ENCODE results near the gene LCE4A. TPM values are rescaled to one million over a fixed set of nuclear protein-coding genes. Genes with fewer than 3 reads are reported as not detected.

Gene LCE4A
- total and polyA plus RNA-seq, 2 donors = not detected

DNA sequence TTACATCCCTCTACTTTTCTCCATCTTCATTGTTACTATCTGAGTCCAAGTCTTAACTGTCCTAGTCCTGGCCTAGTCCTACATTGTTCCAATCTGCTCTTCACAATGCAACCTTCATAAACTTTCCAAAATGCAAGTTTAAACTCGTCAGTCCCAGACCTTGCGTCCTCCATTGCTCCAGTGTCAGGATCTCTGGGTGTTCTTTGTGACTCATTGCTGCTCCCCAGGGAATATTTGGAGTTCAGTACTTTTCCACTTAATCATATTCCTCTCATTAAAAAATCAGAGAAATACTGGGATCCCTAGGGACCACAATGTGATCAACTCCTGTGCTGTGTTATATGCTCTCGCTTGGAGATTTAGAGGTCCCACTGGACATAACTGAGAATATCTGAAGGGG lies 31.9 kb downstream of the LCE4A start:
- 87% methylated on average over 3 of the region's 3 CpGs for WGBS
- H3K4me1 ChIP-seq (ENCODE audit: control insufficient read depth in 2 of 2, insufficient read depth in 2 of 2, low read length in 2 of 2) = no peaks in the 10 kb centered on the region
- no peak overlapping the region for H3K27ac ChIP-seq (ENCODE audit: low read depth in 1 of 2, low read length in 1 of 2)
- H3K36me3 ChIP-seq (ENCODE audit: control insufficient read depth in 2 of 2, insufficient read depth in 2 of 2, low read length in 1 of 2) = no peaks in the 10 kb centered on the region
- no peak for DNase-seq (ENCODE audit: low read depth in 6 of 9, low spot score in 9 of 9)
- no peak overlapping the region for H3K4me3 ChIP-seq (ENCODE audit: low read length in 2 of 2)
- H3K27me3 ChIP-seq (ENCODE audit: control insufficient read depth in 2 of 2, insufficient read depth in 1 of 2, low read length in 1 of 2) = no peaks in the 10 kb centered on the region
- no peaks in the 10 kb centered on the region for H3K9me3 ChIP-seq (ENCODE audit: control insufficient read depth in 2 of 2, insufficient read depth in 1 of 2, low read length in 1 of 2)

DNA sequence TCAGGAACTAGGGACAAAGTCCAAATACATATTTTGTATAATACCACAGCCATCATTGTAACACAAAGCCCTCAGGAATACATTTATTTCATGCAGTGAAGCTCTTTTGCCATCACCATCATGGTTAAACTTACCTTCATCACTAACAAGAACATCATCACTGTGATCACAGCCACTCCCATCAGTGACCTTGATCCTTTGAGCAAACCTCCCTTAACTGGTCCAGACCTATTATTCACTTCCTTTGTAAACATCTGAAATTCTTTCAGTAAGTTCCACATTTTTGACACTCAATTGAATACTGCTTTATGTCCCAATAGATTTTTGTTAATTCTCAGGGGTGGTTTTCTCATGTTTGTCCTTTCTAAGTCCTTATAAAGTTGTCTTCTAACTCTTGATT lies 33.7 kb downstream of the LCE4A start:
- H3K4me3 ChIP-seq (ENCODE audit: low read length in 2 of 2) = no peak overlapping the region
- H3K9me3 ChIP-seq (ENCODE audit: control insufficient read depth in 2 of 2, insufficient read depth in 1 of 2, low read length in 1 of 2) = no peaks in the 10 kb centered on the region
- peaks cover 0 to 2% of the 10 kb centered on the region in 2 donors for H3K27me3 ChIP-seq (ENCODE audit: control insufficient read depth in 2 of 2, insufficient read depth in 1 of 2, low read length in 1 of 2)
- H3K4me1 ChIP-seq (ENCODE audit: control insufficient read depth in 2 of 2, insufficient read depth in 2 of 2, low read length in 2 of 2) = no peaks in the 10 kb centered on the region
- no peak for DNase-seq (ENCODE audit: low read depth in 6 of 9, low spot score in 9 of 9)
- H3K27ac ChIP-seq (ENCODE audit: low read depth in 1 of 2, low read length in 1 of 2) = no peak overlapping the region
- H3K36me3 ChIP-seq (ENCODE audit: control insufficient read depth in 2 of 2, insufficient read depth in 2 of 2, low read length in 1 of 2) = no peaks in the 10 kb centered on the region

DNA sequence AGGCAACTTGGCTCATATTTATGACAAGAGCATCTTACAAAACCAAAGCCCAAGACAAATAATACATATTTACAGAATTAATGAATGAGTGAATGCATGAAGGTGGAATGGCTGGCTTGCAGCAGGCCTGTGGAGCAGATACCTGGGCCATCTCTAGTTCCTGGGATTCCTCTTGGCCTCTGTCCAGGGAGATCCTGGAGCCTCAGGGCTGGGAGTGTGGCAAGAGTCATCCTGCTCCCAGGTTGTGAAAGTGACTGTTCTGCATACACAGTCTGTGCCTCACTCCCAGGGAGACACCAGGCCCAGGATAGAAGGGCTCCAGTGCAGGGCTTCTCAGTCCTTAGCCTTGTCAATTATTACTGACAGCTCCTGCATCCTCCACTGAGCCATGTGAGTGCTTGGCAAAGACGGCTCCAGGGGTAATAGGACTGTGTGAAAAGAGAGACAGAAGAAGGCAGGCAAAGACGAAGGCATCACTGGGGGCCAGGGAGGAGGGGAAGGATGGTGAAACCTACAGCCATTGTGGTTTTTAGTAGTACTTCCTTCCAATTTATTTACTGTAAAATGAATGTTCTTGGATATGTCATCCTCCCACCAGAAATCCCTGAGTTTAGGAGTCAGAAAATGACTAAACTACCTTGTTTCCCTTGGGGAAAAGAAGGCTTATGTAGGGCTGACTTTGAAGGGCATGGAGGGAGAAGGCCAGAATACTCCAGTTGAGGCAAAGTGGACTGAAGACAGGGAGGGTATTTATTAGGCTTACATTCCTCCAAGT lies 35.6 kb downstream of the LCE4A start:
- H3K9me3 ChIP-seq (ENCODE audit: control insufficient read depth in 2 of 2, insufficient read depth in 1 of 2, low read length in 1 of 2) = no peaks in the 10 kb centered on the region
- no peaks in the 10 kb centered on the region for H3K4me1 ChIP-seq (ENCODE audit: control insufficient read depth in 2 of 2, insufficient read depth in 2 of 2, low read length in 2 of 2)
- no peak overlapping the region for H3K27ac ChIP-seq (ENCODE audit: low read depth in 1 of 2, low read length in 1 of 2)
- DNase-seq (ENCODE audit: low read depth in 6 of 9, low spot score in 9 of 9) = no peak
- peaks cover 0 to 2% of the 10 kb centered on the region in 2 donors for H3K27me3 ChIP-seq (ENCODE audit: control insufficient read depth in 2 of 2, insufficient read depth in 1 of 2, low read length in 1 of 2)
- no peaks in the 10 kb centered on the region for H3K36me3 ChIP-seq (ENCODE audit: control insufficient read depth in 2 of 2, insufficient read depth in 2 of 2, low read length in 1 of 2)
- WGBS = 76% methylated on average over 2 of the region's 2 CpGs
- H3K4me3 ChIP-seq (ENCODE audit: low read length in 2 of 2) = no peak overlapping the region

DNA sequence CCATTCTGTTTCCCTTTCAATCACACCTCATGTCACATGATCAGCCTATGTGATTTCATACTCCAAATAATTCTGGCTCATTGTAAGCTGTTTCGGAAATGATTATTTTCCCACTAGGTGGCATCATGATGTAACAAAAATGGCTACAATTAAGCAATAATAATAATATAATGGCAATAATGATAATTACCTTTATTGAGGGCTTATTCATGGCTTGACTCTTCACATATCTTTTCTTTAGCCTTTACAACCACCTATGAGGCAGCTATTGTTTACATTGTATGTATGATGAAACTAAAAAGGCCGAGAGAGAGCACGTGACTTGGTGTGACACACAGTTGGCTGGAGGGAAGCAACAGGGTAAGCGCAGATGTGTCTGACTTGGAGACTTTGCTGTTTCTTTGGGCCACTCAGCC lies 37.3 kb downstream of the LCE4A start:
- DNase-seq (ENCODE audit: low read depth in 6 of 9, low spot score in 9 of 9) = no peak
- WGBS = 85% methylated on average over 4 of the region's 4 CpGs
- Histone ChIP-seq H3K4me1 (ENCODE audit: control insufficient read depth in 2 of 2, insufficient read depth in 2 of 2, low read length in 2 of 2) (no peaks in the 10 kb centered on the region), H3K27me3 (ENCODE audit: control insufficient read depth in 2 of 2, insufficient read depth in 1 of 2, low read length in 1 of 2) (peaks cover 0 to 2% of the 10 kb centered on the region in 2 donors), H3K9me3 (ENCODE audit: control insufficient read depth in 2 of 2, insufficient read depth in 1 of 2, low read length in 1 of 2) (no peaks in the 10 kb centered on the region), H3K36me3 (ENCODE audit: control insufficient read depth in 2 of 2, insufficient read depth in 2 of 2, low read length in 1 of 2) (no peaks in the 10 kb centered on the region), H3K4me3 (ENCODE audit: low read length in 2 of 2) (no peak overlapping the region), H3K27ac (ENCODE audit: low read depth in 1 of 2, low read length in 1 of 2) (no peak overlapping the region)

DNA sequence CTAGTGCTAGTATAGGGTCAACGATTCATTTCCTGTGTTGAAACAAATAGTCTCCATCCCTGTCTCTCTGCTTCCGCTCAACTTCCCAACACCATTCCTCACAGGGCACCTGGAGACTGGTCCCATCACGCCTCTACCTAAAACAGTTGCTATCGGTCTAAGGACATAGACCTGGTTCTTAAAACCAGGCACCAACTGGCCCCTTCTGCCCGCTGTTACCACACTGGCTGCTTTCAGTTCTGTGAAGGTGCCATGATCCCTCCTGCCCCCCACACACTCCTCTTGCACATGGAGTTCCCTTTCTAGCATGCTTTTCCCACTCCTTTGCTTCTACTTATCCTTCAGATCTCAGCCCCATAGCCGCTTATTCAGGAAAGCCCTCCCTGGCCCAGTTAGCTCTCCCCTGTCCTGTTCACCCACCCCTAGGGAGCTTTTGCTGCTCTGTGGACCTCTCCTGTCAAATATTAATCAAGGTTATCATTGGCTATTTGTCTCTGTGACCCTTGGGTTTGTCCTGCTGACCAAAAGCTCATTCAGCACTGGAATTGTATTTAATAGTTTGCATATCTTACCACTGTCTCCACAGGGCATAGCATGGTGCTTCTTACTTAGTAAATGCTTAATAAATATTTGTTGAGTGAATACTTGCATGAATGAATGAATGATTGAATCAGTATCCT lies 37.9 kb downstream of the LCE4A start:
- Histone ChIP-seq H3K9me3 (ENCODE audit: control insufficient read depth in 2 of 2, insufficient read depth in 1 of 2, low read length in 1 of 2) (no peaks in the 10 kb centered on the region), H3K36me3 (ENCODE audit: control insufficient read depth in 2 of 2, insufficient read depth in 2 of 2, low read length in 1 of 2) (no peaks in the 10 kb centered on the region), H3K4me3 (ENCODE audit: low read length in 2 of 2) (no peak overlapping the region), H3K4me1 (ENCODE audit: control insufficient read depth in 2 of 2, insufficient read depth in 2 of 2, low read length in 2 of 2) (no peaks in the 10 kb centered on the region), H3K27ac (ENCODE audit: low read depth in 1 of 2, low read length in 1 of 2) (no peak overlapping the region), H3K27me3 (ENCODE audit: control insufficient read depth in 2 of 2, insufficient read depth in 1 of 2, low read length in 1 of 2) (peaks cover 0 to 2% of the 10 kb centered on the region in 2 donors)
- WGBS = 88% methylated on average over 6 of the region's 6 CpGs
- no peak for DNase-seq (ENCODE audit: low read depth in 6 of 9, low spot score in 9 of 9)

DNA sequence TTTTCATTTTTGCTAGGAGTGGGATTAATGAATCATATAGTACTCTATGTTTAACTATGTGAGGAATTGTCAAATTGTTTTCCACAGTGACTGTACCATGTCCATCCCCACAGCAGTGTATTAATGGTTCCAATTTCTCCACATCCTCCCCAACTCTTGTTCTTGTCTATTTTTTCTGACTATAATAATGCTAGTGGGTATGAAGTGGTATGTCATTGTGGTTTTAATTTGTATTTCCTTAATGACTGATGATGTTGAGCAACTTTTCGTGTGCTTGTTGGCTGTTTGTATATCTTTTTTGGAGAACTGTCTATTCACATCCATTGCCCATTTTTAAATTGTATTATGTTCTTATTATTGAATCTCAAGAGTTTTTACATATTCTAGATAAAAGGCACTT lies 39.9 kb downstream of the LCE4A start:
- H3K27me3 ChIP-seq (ENCODE audit: control insufficient read depth in 2 of 2, insufficient read depth in 1 of 2, low read length in 1 of 2) = peaks cover 0 to 2% of the 10 kb centered on the region in 2 donors
- no peaks in the 10 kb centered on the region for H3K4me1 ChIP-seq (ENCODE audit: control insufficient read depth in 2 of 2, insufficient read depth in 2 of 2, low read length in 2 of 2)
- WGBS = 14% methylated on average over 1 of the region's 1 CpG
- H3K4me3 ChIP-seq (ENCODE audit: low read length in 2 of 2) = no peak overlapping the region
- H3K27ac ChIP-seq (ENCODE audit: low read depth in 1 of 2, low read length in 1 of 2) = no peak overlapping the region
- DNase-seq (ENCODE audit: low read depth in 6 of 9, low spot score in 9 of 9) = no peak
- no peaks in the 10 kb centered on the region for H3K9me3 ChIP-seq (ENCODE audit: control insufficient read depth in 2 of 2, insufficient read depth in 1 of 2, low read length in 1 of 2)
- no peaks in the 10 kb centered on the region for H3K36me3 ChIP-seq (ENCODE audit: control insufficient read depth in 2 of 2, insufficient read depth in 2 of 2, low read length in 1 of 2)

DNA sequence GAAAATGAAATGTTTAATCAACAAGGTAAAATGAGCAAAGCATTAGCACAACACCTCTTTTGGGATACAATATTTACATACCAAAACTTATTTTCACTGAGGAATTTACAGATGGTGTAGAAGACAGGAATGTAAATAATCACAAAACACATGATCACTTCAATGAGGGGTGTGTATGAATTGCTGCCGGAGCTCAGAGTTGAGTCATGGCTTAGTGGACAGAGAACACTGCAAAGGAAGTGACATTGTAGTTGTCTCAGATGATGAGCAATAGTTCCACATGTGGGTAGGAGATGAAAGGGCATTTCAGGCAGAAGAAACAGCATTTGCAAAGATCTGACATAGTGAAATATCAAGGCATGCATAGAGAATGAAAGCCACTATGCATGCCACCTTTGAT lies 44.3 kb downstream of the LCE4A start:
- no peak overlapping the region for H3K27ac ChIP-seq (ENCODE audit: low read depth in 1 of 2, low read length in 1 of 2)
- H3K4me1 ChIP-seq (ENCODE audit: control insufficient read depth in 2 of 2, insufficient read depth in 2 of 2, low read length in 2 of 2) = no peaks in the 10 kb centered on the region
- no peak for DNase-seq (ENCODE audit: low read depth in 6 of 9, low spot score in 9 of 9)
- no peaks in the 10 kb centered on the region for H3K36me3 ChIP-seq (ENCODE audit: control insufficient read depth in 2 of 2, insufficient read depth in 2 of 2, low read length in 1 of 2)
- no peaks in the 10 kb centered on the region for H3K27me3 ChIP-seq (ENCODE audit: control insufficient read depth in 2 of 2, insufficient read depth in 1 of 2, low read length in 1 of 2)
- no peaks in the 10 kb centered on the region for H3K9me3 ChIP-seq (ENCODE audit: control insufficient read depth in 2 of 2, insufficient read depth in 1 of 2, low read length in 1 of 2)
- no peak overlapping the region for H3K4me3 ChIP-seq (ENCODE audit: low read length in 2 of 2)
- WGBS = 78% methylated on average over 1 of the region's 1 CpG

DNA sequence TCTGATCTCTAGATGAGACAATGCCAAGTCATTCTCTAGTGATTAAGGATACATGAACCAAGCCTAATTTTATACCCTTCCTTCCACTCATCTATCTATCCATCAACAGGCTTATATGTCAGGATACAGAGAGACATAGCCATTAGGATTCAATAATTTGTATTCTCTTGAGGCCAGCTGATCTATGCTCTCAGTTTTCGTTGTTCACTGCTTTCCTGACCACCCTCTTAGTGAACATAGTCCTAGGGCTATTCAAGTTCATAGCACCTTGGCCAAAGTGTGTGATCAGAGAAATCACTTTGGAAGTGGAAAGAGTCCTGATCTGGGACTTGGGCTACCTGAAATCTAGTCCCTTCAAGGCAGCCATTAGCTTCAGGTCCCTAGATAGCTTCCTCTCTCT lies 45.6 kb downstream of the LCE4A start:
- no peaks in the 10 kb centered on the region for H3K36me3 ChIP-seq (ENCODE audit: control insufficient read depth in 2 of 2, insufficient read depth in 2 of 2, low read length in 1 of 2)
- WGBS = 40% methylated on average over 1 of the region's 1 CpG
- no peaks in the 10 kb centered on the region for H3K27me3 ChIP-seq (ENCODE audit: control insufficient read depth in 2 of 2, insufficient read depth in 1 of 2, low read length in 1 of 2)
- H3K27ac ChIP-seq (ENCODE audit: low read depth in 1 of 2, low read length in 1 of 2) = no peak overlapping the region
- DNase-seq (ENCODE audit: low read depth in 6 of 9, low spot score in 9 of 9) = no peak
- H3K4me1 ChIP-seq (ENCODE audit: control insufficient read depth in 2 of 2, insufficient read depth in 2 of 2, low read length in 2 of 2) = no peaks in the 10 kb centered on the region
- no peaks in the 10 kb centered on the region for H3K9me3 ChIP-seq (ENCODE audit: control insufficient read depth in 2 of 2, insufficient read depth in 1 of 2, low read length in 1 of 2)
- no peak overlapping the region for H3K4me3 ChIP-seq (ENCODE audit: low read length in 2 of 2)

DNA sequence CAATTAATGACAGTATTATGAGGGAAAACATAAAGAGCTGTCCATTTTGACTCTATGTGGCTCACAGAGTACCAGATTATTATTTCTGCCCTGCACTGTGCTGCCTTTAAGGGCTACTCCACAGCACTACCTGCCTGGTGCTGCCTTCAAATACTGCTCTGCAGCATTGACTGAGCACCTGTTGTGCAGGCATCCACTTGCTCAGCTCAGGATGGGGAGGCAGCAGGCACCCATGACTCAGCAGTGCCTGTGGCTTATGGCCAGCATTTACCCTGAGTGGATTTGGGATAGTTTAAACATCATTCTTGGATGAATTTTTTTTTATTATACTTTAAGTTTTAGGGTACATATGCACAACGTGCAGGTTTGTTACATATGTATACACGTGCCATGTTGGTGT lies 48.9 kb downstream of the LCE4A start:
- Histone ChIP-seq H3K9me3 (ENCODE audit: control insufficient read depth in 2 of 2, insufficient read depth in 1 of 2, low read length in 1 of 2) (no peaks in the 10 kb centered on the region), H3K27ac (ENCODE audit: low read depth in 1 of 2, low read length in 1 of 2) (no peak overlapping the region), H3K4me3 (ENCODE audit: low read length in 2 of 2) (no peak overlapping the region), H3K27me3 (ENCODE audit: control insufficient read depth in 2 of 2, insufficient read depth in 1 of 2, low read length in 1 of 2) (no peaks in the 10 kb centered on the region), H3K36me3 (ENCODE audit: control insufficient read depth in 2 of 2, insufficient read depth in 2 of 2, low read length in 1 of 2) (no peaks in the 10 kb centered on the region), H3K4me1 (ENCODE audit: control insufficient read depth in 2 of 2, insufficient read depth in 2 of 2, low read length in 2 of 2) (no peaks in the 10 kb centered on the region)
- DNase-seq (ENCODE audit: low read depth in 6 of 9, low spot score in 9 of 9) = no peak
- WGBS = 80% methylated on average over 2 of the region's 2 CpGs
